ENCODE data around the gene MCF2L2. TPM values are rescaled to one million over a fixed set of nuclear protein-coding genes. Genes with fewer than 3 reads are reported as not detected.

MCF2L2 gene
- total RNA-seq, 1 experiment from 2014 or later = 1.7 TPM

DNA sequence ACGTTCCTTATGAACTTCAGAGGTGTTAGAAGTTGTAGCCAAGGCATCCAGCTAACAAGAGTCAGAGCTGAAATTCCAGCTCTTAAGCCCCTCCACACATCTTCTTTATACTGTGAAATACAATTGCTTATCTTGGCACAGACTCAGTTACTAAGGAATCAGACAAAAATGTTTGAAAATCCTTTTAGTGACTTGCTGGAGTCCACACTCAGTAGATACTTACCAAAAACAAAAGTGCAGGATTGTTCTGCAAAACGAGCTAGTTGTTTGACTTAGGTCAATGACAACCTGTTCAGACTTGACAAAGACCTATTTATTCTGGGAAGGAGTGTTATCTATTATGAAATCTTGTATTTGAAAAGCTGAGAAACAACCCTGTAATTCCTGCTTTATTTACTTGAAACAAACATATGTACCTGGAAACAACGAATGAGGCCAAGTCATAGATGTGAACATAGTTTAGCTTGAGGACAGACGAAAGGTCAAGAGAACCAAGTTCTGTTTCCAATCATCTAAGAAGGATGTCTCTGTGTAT lies 136.9 kb downstream of the MCF2L2 start:
- POLR2A ChIA-PET (ENCODE audit: unreplicated experiment) = interaction anchor here (0.7 to 0.8 kb wide), 2 partner anchors 12 to 16 kb away, joined by 5 to 7 read pairs; no protein-coding TSS in a partner anchor
- intact Hi-C loops (cut with micrococcal nuclease; ENCODE audit: unreplicated experiment) = loop anchor here (1.0 kb wide), 1 partner anchor 16 kb away; no protein-coding TSS in a partner anchor
- H4K20me1 ChIP-seq (ENCODE audit: insufficient read depth) = no peaks in the 10 kb centered on the region

DNA sequence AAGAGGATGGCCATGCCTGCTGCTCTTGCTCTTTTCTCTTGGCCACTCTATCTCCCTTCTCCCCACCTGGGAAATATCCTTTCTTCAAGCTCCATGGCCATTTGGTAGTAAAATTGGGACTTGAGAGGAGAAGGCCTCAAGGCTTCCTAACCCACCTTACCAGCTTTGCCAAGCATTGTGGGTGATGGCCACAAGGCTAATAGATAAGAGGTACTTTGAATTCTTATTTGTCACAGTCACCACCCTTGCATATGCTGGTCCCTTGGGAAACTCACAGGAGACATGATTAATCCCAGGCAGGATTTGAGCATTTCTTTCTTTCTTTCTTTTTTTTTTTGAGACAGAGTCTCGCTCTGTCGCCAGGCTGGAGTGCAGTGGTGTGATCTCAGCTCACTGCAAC lies 138.2 kb downstream of the MCF2L2 start:
- intact Hi-C loops (cut with micrococcal nuclease; ENCODE audit: unreplicated experiment) = no loop called here
- Histone ChIP-seq H3K4me2 (no peak overlapping the region), H3K4me3 (no peak overlapping the region), H3K36me3 (ENCODE audit: low read depth) (peaks cover 7% of the 10 kb centered on the region), H3K9me2 (ENCODE audit: insufficient read depth) (no peaks in the 10 kb centered on the region), H3F3A (ENCODE audit: insufficient read depth, low read depth) (peaks cover 53% of the 10 kb centered on the region), H2AFZ (no peak overlapping the region), H4K20me1 (ENCODE audit: insufficient read depth) (no peaks in the 10 kb centered on the region), H3K27me3 (ENCODE audit: insufficient read depth, low read depth) (no peaks in the 10 kb centered on the region), H3K9me3 (ENCODE audit: insufficient read depth, low read depth) (peaks cover 3% of the 10 kb centered on the region), H3K79me2 (ENCODE audit: low read depth) (peaks cover 21% of the 10 kb centered on the region), H3K4me1 (replicated peaks; ENCODE audit: insufficient read depth) (peaks cover 76% of the 10 kb centered on the region), H3K27ac (no peak overlapping the region)
- no peak for DNase-seq
- CTCF ChIA-PET = no interaction called here
- no peak for TF ChIP-seq EZH2 (IDR thresholded peaks at IDR 0.05; ENCODE audit: low read depth)
- TF ChIP-seq, protein P1, sequence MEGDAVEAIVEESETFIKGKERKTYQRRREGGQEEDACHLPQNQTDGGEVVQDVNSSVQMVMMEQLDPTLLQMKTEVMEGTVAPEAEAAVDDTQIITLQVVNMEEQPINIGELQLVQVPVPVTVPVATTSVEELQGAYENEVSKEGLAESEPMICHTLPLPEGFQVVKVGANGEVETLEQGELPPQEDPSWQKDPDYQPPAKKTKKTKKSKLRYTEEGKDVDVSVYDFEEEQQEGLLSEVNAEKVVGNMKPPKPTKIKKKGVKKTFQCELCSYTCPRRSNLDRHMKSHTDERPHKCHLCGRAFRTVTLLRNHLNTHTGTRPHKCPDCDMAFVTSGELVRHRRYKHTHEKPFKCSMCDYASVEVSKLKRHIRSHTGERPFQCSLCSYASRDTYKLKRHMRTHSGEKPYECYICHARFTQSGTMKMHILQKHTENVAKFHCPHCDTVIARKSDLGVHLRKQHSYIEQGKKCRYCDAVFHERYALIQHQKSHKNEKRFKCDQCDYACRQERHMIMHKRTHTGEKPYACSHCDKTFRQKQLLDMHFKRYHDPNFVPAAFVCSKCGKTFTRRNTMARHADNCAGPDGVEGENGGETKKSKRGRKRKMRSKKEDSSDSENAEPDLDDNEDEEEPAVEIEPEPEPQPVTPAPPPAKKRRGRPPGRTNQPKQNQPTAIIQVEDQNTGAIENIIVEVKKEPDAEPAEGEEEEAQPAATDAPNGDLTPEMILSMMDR (conservative IDR thresholded peaks at IDR 0.05) = no peak
- POLR2A ChIA-PET (ENCODE audit: unreplicated experiment) = interaction anchor here (0.7 kb wide), 1 partner anchor 34 kb away, joined by 8 read pairs; no protein-coding TSS in a partner anchor
- no TSS peak for BruUV-seq (replicated peaks)

More for the DNA sequence above, 136.9 kb downstream of the MCF2L2 start:
- H3K9me3 ChIP-seq (ENCODE audit: insufficient read depth, low read depth) = peaks cover 3% of the 10 kb centered on the region
- H3K27me3 ChIP-seq (ENCODE audit: insufficient read depth, low read depth) = no peaks in the 10 kb centered on the region
- H2AFZ ChIP-seq = no peak overlapping the region
- peak overlapping the region; percentile 69 for H3K27ac ChIP-seq
- H3K4me1 ChIP-seq (replicated peaks; ENCODE audit: insufficient read depth) = peaks cover 77% of the 10 kb centered on the region
- peaks cover 13% of the 10 kb centered on the region for H3K36me3 ChIP-seq (ENCODE audit: low read depth)
- no TSS peak for BruUV-seq (replicated peaks)
- TF ChIP-seq, protein P1 (conservative IDR thresholded peaks at IDR 0.05) = no peak
- no peak for TF ChIP-seq EZH2 (IDR thresholded peaks at IDR 0.05; ENCODE audit: low read depth)
- H3K79me2 ChIP-seq (ENCODE audit: low read depth) = peaks cover 21% of the 10 kb centered on the region
- CTCF ChIA-PET = interaction anchor here (1.5 kb wide), 1 partner anchor 26 kb away, joined by 3 read pairs; no protein-coding TSS in a partner anchor
- peak overlapping the region; percentile 3; the same call in 1 of the 2 replicates for H3K4me3 ChIP-seq
- no peaks in the 10 kb centered on the region for H3K9me2 ChIP-seq (ENCODE audit: insufficient read depth)
- peak overlapping the region; percentile 46 for H3K4me2 ChIP-seq
- peaks cover 54% of the 10 kb centered on the region for H3F3A ChIP-seq (ENCODE audit: insufficient read depth, low read depth)
- DNase-seq = peak in 1 of 2 experiments; percentile 96

GRCh38 chr3:183288117-183288516 lies 140.3 kb downstream of the MCF2L2 start:
- intact Hi-C loops (cut with micrococcal nuclease; ENCODE audit: unreplicated experiment) = loop anchor here (5.0 kb wide), 2 partner anchors 36 to 94 kb away; partner anchors contain the start of gene B3GNT5
- ChIA-PET POLR2A (ENCODE audit: unreplicated experiment) (no interaction called here), CTCF (interaction anchor here (0.7 kb wide), 1 partner anchor 159 kb away, joined by 3 read pairs; no protein-coding TSS in a partner anchor)
- H3K27ac ChIP-seq = peak overlapping the region; percentile 97
- H2AFZ ChIP-seq = no peak overlapping the region
- BruUV-seq (replicated peaks) = no TSS peak
- TF ChIP-seq, protein P1 (conservative IDR thresholded peaks at IDR 0.05) = no peak
- TF ChIP-seq EZH2 (IDR thresholded peaks at IDR 0.05; ENCODE audit: low read depth) = no peak
- H3F3A ChIP-seq (ENCODE audit: insufficient read depth, low read depth) = peaks cover 54% of the 10 kb centered on the region
- peaks cover under 1% of the 10 kb centered on the region; the same call in 1 of the 2 replicates for H3K9me3 ChIP-seq (ENCODE audit: insufficient read depth, low read depth)
- H3K4me1 ChIP-seq (replicated peaks; ENCODE audit: insufficient read depth) = peaks cover 82% of the 10 kb centered on the region
- H3K27me3 ChIP-seq (ENCODE audit: insufficient read depth, low read depth) = no peaks in the 10 kb centered on the region
- H3K36me3 ChIP-seq (ENCODE audit: low read depth) = peaks cover 3% of the 10 kb centered on the region; the same call in 1 of the 2 replicates
- peak overlapping the region; percentile 86 for H3K4me2 ChIP-seq
- H3K4me3 ChIP-seq = peak overlapping the region; percentile 58
- no peaks in the 10 kb centered on the region for H3K9me2 ChIP-seq (ENCODE audit: insufficient read depth)
- H4K20me1 ChIP-seq (ENCODE audit: insufficient read depth) = no peaks in the 10 kb centered on the region
- DNase-seq = no peak
- peaks cover 24% of the 10 kb centered on the region for H3K79me2 ChIP-seq (ENCODE audit: low read depth)
